Prostate gland (tissue), 1 donor: Measurements from ENCODE around the gene PGM3.

Experiments used
- POLR2A ChIP-seq: fragments of 450-650 bp; IDR thresholded peaks from one replicate; pipeline ENCODE4 v1.6.1; 2016; ENCODE audit warnings: antibody characterized with exemption, mild to moderate bottlenecking
- POLR2AphosphoS5 ChIP-seq: sonication (generic); formaldehyde crosslinking; IDR thresholded peaks from one replicate; pipeline ENCODE4 v1.6.1; 2017; ENCODE audit warnings: antibody characterized with exemption

GRCh38 chr6:83226517-83226916 is 33.5 kb upstream of the PGM3 start:
- TF ChIP-seq POLR2AphosphoS5: no peak
- no peak for TF ChIP-seq POLR2A
